Measurements from ENCODE around the gene ADSS1.

Gene ADSS1

DNA sequence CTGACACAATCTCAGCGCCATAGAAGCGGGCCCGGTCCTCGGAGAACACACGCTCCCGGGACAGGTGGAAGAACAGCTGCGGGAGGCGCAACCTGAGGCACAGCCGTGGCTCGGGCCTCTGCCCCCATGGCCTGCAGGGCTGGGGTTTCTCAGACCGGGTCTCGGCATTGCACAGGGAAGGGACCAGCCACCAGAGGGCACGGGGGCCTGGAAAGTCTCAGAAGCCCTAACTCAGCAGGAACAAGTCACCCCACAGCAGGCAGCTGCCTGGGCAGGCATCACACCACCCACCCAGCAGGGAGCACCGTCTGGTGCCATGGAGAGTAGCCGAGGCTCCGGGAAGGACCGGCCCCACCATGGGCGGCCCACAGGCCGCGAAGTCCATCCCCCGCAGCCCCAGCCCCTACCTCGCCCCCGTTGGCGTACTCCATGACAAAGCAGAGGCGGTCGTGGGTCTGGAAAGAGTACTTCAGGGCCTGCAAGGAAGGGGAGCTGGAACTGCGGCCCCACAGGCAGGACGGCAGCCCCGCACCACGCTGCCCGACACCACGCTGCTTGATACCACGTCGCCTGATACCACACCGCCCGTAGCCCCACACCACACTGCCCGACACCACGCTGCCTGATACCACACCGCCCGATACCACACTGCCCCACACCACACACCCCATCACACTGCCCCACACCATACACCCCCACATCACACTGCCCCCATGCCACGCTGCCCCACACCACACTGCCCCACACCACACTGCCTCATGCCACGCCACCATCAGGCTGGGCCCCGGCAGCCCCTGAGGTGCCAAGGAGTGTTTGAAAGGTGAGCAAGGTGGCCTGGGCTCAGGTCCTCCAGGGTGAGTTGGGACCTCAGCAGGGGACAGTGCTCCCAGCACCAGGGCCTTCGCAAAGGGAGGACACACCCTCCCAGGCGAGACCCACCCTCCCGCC, 49.8 kb downstream of the ADSS1 start:
- no peak overlapping the region for H3K4me3 ChIP-seq (ENCODE audit: low read length)
- no peak for DNase-seq (ENCODE audit: low read depth, low spot score)

DNA sequence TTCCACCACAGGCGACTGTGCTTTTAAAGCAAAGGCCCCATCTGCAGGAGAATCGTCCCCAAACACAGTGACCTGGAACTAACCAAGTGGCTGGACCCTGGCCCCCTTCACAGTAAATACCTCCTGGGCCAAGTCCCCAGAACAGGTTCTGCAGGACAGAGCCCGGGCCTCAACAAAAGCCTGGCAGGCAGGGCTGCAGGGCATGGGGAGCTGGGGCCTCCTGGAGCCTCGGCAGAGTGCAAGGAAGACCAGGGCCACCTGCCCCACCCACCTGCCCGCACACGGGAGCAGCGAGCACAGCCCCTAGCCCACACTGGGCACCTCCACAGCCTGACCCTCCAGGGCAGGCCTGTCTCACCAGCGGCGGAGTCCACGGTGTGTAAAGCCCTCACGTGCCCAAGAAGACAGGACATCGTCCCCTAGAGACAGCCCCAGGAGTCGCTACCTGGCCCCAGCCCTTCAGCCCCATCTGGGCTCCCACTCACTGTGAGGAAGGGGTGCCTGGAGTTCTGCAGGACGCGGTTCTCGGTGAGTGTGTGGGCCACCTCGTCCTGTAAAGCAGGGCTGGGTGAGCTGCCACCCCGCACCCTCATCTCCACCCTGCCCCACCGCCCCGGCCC, 50.5 kb downstream of the ADSS1 start:
- DNase-seq (ENCODE audit: low read depth, low spot score) = no peak
- no peak overlapping the region for H3K4me3 ChIP-seq (ENCODE audit: low read length)

DNA sequence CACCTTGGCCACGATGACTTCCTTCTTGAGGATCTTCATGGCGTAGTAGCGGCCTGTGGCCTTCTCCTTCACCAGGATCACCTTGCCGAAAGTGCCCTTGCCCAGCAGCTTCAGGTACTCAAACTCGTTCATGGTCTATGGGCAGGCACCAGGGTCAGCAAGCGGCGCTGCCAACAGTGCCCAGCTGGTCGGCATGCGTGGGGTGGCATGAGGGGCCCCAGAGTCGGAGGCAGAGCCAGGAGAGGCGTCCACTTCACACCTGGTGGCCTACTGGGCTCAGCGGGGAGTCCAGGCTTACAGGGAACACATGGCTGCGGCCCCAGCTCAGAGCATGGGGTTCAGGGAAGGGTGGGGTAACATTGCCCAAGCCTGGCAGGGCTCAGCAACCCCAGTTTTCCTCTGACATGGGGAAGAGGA, 51.1 kb downstream of the ADSS1 start:
- H3K4me3 ChIP-seq (ENCODE audit: low read length) = no peak overlapping the region
- no peak for DNase-seq (ENCODE audit: low read depth, low spot score)

DNA sequence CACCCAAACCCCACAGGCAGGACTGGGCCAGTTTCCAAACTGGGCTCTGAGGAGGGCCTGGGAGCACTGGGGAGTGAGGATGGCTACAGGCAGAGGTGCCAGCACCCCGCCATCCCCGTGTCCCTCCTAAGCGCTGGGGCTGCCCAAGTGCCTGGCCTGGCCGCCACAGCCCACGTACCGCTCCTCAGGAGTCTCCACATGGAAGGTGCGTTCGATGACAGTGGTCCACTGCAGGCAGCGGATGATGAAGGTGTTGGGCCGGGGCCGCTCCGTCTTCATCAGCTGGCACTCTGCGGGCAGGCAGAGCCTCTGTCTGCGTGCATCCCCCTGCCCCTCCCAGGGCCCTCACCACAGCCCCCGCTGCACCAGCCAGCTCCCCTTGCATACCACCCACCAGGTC, 52.5 kb downstream of the ADSS1 start:
- no peak for DNase-seq (ENCODE audit: low read depth, low spot score)
- no peak overlapping the region for H3K4me3 ChIP-seq (ENCODE audit: low read length)

DNA sequence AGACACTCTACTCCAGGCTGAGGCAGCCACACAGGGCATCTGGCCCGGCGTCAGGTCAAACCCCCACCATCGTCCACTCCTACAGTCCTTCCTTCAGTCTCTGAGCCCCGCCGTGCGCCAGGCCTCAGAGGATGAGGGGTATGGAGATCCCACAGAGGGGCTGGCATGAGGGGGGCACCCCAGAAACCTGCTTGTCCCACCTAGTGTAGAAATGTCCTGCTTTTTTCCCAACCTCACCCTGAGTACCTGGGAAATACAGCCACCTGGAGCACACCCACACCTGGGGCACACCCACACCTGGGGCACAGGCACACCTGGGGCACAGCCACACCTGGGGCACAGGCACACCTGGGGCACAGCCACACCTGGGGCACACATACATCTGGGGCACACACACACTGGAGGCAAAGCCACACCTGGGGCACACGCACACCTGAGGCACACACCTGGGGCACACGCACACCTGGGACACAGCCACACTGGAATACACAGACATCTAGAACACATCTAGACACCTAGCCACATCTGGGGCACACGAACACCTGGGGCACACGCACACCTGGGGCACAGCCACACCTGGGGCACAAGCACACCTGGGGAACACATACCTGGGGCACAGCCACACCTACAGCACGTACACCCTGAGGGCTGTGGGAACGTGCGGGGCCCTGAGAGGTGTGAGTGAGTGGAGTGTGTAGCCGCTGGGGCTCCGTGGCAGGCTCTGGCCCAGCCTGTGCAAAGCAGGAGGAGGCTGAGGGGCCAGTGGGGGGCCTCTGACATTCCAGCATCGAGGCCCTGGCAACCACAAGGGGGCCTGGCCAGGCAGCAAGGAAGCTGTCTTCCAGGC, 53.2 kb downstream of the ADSS1 start:
- no peak overlapping the region for H3K4me3 ChIP-seq (ENCODE audit: low read length)
- no peak for DNase-seq (ENCODE audit: low read depth, low spot score)

DNA sequence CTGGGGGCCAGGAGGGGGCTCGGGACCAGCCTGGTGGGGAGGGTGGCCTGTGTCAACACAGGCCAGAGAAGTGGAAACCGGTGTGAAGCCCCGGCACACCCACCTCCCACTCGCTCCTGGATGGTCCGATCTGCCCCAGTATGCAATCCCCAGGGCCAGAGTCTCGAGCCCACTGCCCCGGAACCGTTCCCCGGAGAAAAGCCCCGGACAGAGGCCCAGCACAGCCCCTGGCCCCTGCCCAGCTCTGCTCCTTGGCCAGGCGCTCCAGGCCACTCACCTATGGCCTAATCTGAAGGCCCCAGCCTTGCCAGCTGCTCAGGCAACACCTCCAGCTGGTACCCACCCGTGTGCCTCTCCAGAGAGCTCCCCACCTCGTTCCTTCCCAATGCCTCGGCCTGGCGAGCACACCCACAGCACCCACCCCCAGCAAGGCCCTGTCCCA, 53.8 kb downstream of the ADSS1 start:
- no peak overlapping the region for H3K4me3 ChIP-seq (ENCODE audit: low read length)
- DNase-seq (ENCODE audit: low read depth, low spot score) = no peak

DNA sequence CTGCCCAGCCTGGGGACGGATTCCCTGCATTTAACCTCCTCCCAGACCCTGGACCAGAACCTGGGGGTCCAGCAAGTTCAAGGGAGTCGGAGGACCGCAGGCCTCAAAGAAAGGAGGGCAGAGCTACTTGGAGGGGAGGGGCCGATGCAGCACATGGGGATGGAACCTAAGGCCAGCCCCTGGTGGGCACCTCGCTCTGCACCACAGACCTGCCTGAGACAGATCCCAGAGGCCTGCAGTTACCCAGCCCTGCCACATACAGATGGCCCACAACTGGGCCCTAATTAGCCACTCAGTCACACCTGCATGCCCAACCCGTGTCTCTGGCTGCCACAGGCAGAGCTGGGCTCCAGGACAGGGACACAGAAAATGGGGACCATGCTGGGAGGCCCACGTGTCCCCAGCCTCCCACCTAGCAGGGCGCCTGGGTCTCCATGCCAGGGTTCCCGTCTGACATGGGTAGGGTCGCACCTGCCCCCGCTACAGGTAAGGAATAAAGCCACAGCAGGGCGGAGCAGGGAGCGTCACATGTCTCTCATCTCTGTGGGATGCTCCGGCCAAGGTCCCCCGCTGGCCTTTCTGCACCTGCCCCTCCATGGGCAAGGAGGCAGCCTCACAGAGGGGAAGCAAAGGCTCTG, 54.8 kb downstream of the ADSS1 start:
- DNase-seq (ENCODE audit: low read depth, low spot score) = no peak
- H3K4me3 ChIP-seq (ENCODE audit: low read length) = no peak overlapping the region

DNA sequence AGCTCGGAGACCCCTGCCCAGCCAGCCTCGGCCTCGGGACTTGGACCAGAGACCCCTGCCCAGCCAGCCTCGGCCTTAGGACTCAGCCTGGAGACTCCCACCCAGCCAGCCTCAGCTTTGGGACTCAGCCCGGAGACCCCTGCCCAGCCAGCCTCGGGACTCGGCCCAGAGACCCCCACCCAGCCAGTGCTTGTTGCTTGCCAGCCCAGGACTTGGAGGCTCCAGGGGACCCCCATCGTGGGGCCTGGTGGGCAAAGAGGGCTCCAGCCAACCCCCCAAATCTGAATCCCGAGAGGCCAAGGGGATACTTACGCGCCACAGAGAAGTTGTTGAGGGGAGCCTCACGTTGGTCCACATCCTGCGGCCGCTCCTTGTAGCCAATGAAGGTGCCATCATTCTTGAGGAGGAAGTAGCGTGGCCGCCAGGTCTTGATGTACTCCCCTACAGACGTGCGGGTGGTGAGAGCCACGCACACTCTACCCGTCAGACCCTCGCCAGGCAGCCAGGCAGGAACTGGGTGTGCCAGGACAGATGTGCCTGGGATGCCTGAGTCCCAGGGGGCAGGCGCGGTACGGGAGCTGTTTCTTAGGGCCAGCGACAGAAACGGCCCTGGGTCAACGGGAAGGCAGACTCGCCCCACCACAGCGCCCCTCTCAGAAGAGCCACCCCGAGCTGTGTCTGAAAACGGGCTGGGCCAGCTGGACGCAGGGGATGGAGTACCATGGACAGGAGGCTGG, 55.9 kb downstream of the ADSS1 start:
- no peak for DNase-seq (ENCODE audit: low read depth, low spot score)
- H3K4me3 ChIP-seq (ENCODE audit: low read length) = no peak overlapping the region

DNA sequence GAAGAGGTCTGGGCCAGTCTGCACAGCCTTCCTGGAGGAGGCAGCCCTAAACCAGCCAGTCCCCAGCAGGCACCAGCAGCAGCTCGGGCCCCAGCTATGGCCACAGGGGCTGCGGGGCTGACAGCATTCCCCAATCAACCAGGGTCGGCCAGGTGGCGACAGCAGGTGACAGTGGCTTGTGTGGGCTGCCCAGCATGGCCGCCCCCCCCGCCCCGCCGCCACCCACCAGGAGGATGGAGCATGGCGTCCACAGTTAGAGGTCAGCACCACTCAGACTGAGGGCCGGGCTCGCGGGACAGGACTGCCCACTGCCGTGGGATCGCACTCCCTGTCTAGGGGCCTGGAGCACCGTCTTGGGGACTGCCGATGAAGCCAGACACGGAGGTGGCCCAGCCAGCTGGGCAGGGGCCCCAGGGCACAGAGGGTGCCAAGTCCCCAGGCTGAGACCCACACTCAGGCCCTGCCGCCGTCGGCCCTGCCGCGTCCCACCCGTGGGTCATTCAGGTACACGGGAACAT, 56.5 kb downstream of the ADSS1 start:
- DNase-seq (ENCODE audit: low read depth, low spot score) = no peak
- H3K4me3 ChIP-seq (ENCODE audit: low read length) = no peak overlapping the region

DNA sequence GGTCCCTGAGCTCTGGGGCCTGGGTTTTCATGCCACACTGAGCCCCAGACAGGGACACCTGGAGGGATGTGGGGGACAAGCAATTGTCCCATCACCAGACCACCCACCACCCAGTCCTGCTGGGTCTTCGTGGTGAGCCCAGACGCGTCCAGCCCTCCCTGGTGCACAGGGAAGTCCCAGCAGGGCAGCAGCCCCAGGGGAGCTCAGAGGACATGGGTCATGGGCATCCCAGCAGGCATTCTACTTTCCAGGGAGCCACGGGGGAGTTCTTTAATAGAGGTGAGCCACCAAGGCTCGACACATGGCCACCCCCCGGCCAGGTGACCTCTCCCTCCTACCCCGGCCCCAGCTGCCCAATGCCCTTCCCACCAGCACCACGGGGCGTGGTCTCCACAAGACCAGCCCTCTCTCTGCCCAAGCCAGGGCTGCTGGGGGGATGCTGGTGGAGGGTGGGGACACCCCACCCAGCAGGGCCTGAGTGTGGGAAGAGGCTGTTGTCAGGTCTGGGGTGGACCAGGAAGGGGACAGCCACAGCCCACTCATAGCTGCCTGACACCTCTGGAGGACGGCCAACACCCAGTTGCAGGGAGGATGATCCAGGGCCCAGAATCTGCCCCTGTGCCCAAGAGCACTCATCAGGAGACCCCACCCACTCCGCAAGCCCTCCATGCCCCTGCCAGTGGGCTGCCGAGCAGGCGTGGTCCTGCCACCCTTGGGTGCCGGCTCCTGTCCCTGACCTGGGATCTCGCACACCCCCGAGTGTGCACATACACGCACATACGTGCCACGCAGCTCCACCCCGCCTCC, 57.4 kb downstream of the ADSS1 start:
- DNase-seq (ENCODE audit: low read depth, low spot score) = no peak
- no peak overlapping the region for H3K4me3 ChIP-seq (ENCODE audit: low read length)

DNA sequence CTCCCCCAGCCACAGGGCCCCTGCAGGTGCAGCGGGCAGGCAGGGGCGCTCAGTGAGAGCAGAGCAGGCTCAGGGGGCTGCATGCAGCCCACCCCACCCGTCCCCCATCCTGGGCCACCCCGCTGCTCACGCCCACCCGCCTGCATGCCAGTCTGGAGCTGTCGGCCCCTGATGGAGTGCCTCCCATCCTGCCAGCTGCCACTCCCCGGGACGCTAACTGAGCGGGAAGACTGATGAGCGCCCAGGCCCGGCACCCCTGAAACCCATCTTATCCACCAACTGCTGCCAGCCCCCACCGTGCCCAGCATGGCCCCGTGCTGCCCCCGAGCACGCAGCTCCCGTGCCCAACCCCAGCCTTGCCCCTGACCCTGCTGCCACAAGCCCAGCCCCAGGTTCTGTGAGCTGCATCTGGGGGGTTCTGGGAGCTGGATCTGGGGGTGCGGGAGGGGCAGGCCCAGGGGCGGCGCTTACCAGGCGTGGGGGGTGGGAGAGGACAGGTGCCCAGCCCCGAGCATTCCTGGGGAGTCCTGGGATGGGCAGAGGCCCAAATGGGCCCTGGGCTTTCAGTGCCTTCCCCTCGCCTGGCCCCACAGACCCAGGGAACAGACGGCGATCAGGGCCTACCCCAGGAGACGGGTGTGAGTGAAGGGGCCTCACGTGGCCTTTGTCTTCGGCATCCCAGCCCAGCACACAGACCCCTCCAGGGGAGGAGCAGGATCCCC, 58.2 kb downstream of the ADSS1 start:
- no peak overlapping the region for H3K4me3 ChIP-seq (ENCODE audit: low read length)
- DNase-seq (ENCODE audit: low read depth, low spot score) = no peak

DNA sequence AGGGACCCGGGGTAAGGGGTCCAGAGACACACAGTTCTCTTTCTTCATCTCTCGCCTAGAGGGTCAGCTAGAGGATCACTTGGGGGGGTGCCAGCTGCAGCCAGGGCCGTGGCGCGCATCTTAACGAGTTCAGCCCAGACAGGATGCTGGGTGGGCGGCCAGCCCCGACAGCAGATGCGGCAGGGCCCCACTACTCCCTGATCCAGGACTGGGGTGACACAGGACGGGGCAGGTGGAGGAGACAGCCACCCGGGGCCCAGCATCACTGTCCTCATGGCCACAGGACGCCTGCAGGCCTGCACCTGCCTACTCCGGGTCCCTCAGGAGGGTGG, 58.7 kb downstream of the ADSS1 start:
- DNase-seq (ENCODE audit: low read depth, low spot score) = no peak

DNA sequence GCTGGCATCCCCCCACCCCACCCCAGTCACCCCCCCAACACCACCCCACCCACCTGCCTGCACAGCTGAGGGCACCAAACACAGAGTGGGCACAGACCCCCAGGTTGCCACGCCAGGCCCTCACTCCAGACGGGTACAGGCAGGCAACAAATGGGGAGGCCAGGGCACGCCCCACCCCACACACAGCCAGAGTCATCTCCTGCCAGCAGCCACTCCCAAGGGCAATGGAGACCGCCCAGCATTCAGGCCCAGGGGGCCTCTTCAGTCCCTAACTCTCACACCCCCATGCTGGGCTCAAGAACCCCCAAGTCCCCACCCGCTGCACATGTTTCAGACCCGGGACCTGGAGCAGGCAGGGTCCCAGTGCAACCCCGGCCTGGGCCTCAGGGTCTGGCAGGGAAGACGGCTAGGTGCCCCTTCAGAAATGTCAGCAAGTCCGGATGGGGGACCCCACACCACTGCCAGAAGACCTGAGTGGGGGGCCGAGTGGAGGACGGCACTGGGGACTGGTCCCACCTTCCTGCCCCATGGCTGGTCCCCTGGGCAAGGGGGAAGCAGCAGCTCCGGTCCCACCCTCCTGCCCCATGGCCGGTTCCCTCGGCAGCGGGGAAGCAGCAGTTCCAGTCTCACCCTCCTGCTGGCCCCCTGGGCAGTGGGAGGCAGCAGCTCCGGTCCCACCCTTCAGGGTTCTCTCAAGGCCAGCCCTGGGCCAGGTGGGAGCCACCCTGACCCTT, 59.6 kb downstream of the ADSS1 start:
- H3K4me3 ChIP-seq (ENCODE audit: low read length) = no peak overlapping the region
- no peak for DNase-seq (ENCODE audit: low read depth, low spot score)

More for the DNA sequence above, 58.7 kb downstream of the ADSS1 start:
- H3K4me3 ChIP-seq (ENCODE audit: low read length) = no peak overlapping the region

DNA sequence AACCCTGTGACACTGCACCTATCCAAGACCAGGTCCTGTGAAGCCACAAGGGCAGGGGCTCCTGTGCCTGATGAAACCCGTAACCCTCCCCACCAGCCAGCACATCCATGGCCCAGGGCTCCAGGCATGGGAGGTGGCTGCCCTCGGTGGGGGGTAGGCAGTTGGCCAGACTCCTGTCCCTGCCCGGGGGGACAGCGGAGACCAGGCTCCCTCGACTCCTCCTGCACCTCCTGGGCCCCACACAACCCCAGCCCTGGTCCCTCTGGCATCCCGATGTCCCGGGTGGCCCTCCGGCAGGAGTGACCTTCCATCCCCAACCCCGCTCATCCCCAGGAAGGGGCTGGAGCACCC, 60.2 kb downstream of the ADSS1 start:
- DNase-seq (ENCODE audit: low read depth, low spot score) = no peak
- no peak overlapping the region for H3K4me3 ChIP-seq (ENCODE audit: low read length)

DNA sequence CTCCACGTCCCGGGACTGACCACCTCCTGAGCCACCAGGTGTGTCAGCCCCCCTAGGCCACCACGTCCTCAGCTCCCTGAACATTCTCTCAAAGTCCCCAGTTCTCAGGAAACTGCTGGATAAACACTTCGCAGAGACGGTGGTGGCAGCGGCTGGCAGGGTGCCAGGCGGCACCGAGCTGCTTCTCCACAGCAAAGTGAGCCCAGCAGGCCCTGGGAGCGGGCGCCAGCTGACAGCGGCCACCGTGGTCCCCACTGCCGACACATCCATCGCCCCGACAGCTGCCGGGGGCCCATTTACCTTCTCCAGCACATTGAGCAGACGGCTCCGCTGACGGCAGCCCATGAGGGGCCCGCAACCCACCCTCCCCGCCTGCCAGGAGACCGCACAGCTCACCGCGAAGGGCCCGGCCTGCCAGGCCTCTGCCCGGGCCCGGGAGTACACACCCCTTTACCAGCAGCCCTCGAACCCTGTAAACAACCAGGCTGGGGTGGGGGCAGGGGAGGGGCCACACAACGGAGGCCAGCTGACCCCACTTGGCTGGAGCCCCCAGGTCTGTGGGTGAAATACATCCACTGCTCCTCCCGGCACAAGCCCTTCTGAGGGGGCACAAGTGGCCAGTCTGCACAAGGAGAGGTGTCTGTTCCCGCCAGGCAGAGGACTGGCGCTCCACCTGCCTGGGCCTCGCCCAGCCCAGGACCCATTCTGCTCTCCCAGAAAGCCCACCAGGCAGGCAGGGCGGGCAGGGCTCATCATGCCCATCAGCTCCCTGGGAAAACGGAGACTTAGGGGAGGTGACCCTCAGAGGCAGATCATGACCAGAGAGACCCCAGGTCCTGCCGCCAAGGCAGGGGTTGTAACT, 61.0 kb downstream of the ADSS1 start:
- H3K4me3 ChIP-seq (ENCODE audit: low read length) = no peak overlapping the region
- DNase-seq (ENCODE audit: low read depth, low spot score) = no peak

DNA sequence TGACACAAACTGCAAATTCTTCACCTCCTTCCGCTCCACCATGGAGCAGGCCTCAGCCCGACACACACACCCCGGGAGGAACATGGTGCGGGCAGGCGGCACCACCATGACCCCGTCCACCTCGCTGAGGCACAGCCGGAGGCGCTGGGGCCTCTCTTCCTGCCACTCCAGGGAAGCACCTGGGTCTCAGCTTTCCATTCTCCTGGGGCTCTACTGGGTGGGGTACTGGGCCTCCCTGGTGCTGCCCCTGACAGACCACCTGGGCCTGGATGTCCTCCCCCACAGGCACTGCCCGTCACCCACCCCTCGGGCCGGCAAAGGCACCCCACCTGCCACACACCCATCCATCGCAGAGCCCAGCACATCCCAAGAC, 61.7 kb downstream of the ADSS1 start:
- no peak overlapping the region for H3K4me3 ChIP-seq (ENCODE audit: low read length)

More for the DNA sequence above, 61.7 kb downstream of the ADSS1 start:
- DNase-seq (ENCODE audit: low read depth, low spot score) = no peak

All from Jurkat, Clone E6-1 (cell line).